Measurements from ENCODE around the gene GCK.

DNA sequence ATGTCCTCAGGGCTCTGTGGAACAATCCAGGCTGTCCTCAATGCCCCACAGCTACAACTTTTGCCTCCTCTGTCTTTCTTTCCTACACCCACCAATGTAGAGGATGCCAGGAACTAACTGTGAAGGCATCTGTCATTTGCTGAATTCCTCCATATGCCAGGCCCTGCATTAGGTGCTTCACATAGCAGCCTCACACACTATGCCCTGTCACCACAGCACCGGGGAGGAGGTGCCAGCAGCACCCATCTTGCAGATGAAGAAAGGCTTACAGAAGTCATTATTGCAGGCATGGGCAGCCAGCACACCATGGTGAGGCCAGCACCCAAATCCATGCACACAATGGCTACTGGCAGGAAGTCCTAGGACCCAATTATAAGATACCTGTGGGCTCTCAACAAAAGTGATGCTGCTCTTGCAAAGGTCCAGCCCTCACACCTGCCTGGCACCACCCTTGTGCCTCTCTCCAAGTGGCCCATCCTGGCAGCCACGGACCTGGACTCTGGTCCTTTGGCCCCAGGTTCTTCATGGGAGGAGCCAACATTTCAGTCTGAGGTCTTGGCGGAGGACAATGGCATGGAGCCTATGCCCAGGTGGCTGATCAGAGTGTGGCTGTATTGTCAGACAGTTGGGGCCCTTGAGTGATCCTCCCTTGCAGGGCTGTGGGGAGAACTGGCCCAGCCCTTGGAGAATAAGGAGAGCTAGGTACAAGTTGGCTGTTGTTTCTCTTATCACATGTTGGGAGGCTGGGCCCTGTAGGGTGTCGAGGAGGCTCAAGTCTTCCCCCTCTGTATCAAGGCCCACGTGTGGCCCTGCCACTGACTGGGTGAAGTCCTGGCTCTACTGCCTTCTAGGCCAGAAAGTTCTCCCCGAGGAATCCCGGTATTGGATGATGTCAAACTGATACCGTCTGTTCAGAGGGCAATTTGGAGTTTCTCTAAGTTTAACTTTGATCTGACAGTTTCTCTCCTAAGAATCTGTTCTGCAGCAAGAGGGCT lies 33.8 kb downstream of the GCK start:
- TF ChIP-seq, protein P1, sequence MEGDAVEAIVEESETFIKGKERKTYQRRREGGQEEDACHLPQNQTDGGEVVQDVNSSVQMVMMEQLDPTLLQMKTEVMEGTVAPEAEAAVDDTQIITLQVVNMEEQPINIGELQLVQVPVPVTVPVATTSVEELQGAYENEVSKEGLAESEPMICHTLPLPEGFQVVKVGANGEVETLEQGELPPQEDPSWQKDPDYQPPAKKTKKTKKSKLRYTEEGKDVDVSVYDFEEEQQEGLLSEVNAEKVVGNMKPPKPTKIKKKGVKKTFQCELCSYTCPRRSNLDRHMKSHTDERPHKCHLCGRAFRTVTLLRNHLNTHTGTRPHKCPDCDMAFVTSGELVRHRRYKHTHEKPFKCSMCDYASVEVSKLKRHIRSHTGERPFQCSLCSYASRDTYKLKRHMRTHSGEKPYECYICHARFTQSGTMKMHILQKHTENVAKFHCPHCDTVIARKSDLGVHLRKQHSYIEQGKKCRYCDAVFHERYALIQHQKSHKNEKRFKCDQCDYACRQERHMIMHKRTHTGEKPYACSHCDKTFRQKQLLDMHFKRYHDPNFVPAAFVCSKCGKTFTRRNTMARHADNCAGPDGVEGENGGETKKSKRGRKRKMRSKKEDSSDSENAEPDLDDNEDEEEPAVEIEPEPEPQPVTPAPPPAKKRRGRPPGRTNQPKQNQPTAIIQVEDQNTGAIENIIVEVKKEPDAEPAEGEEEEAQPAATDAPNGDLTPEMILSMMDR (IDR thresholded peaks at IDR 0.05; ENCODE audit: low read depth, low read length, poor library complexity, severe bottlenecking): no peak
- no peak for TF ChIP-seq EZH2phosphoT487 (IDR thresholded peaks at IDR 0.05; ENCODE audit: borderline replicate concordance, low read length)
